ENCODE data around the gene CXCL3.

CXCL3 gene

DNA sequence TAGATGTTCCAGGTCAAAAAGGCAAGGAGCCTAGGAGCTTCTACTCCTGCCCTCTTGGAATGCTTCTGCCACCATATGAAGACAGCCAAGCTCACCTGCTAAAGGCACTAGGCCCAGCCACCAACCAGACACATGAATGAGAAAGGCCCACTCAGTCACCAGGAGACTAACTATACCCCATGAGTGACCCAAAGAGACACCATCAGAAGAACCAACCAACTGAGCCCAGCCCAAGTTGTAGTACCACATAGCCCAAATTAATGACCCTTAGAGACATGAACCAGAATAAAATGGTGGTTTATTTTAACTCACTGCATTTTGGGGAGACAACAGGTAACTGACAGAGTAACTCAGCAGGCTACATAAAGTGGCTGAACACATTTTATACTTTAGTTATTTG, 22.9 kb upstream of the CXCL3 start:
- no peak for DNase-seq (ENCODE audit: low read depth)
- TF ChIP-seq, protein P1, sequence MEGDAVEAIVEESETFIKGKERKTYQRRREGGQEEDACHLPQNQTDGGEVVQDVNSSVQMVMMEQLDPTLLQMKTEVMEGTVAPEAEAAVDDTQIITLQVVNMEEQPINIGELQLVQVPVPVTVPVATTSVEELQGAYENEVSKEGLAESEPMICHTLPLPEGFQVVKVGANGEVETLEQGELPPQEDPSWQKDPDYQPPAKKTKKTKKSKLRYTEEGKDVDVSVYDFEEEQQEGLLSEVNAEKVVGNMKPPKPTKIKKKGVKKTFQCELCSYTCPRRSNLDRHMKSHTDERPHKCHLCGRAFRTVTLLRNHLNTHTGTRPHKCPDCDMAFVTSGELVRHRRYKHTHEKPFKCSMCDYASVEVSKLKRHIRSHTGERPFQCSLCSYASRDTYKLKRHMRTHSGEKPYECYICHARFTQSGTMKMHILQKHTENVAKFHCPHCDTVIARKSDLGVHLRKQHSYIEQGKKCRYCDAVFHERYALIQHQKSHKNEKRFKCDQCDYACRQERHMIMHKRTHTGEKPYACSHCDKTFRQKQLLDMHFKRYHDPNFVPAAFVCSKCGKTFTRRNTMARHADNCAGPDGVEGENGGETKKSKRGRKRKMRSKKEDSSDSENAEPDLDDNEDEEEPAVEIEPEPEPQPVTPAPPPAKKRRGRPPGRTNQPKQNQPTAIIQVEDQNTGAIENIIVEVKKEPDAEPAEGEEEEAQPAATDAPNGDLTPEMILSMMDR (conservative IDR thresholded peaks at IDR 0.05; ENCODE audit: low read depth, low read length): no peak
- H3K4me3 ChIP-seq (ENCODE audit: low read depth, low read length): no peak overlapping the region

DNA sequence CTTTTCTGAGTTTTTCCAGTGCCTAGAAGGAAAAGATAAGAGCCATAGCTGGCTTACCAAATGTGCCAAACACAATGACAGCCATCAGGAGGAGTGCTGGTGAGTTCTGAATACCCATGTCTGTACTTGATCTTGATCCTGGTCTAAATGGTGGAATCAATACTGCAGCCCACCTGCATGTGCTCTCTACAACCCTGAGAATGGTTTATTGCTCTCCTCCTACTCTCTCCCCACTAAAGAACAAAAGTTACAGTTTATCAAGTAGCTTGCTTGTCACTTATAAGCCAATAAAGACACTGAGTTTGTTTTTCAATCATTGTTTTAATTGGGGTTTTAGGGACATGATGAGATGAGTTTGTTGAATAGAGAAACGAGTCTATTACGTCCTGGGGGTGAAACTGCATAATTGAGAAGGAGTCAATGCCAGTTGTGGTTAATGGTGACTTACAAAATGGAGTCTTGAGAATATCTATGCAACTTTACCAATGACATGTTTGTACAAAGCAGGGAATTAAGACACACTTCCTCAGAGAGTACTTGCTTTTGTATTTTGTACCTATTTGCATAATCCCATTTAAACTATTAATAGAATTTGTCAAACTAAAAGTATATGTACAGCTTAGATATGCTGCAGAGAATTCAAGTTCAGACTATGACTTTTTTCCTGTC, 20.8 kb upstream of the CXCL3 start:
- TF ChIP-seq, protein P1 (conservative IDR thresholded peaks at IDR 0.05; ENCODE audit: low read depth, low read length): no peak
- no peak for DNase-seq (ENCODE audit: low read depth)

DNA sequence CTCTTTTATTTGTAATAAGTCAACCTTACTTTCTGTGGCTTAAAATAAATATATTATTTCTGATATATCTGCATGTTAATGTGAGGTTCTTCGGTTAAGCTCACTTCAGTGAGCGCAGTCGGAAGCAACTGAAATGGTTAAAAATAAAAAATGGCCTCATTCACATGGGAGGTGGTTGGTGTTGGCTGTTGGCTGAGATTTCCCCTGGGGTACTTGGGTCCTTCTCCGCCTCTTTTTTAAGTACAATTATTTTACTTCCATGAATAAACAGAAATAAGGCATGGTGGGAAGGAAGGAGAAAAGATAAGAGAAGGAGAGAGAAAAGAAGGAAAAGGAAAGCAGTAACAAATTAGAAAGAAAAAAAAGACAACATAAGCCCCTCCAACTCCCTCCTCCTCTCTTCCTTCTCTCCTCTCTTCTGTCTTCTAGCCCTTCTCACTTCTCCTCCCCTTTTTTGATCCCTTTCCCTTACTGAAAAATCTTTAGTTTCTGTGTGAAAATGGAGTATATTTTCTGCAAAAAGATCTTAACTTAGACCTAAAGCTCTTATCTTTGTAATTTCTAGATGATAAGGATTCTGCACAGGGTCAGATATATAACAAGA, 19.7 kb upstream of the CXCL3 start:
- DNase-seq (ENCODE audit: low read depth): no peak
- H3K4me3 ChIP-seq (ENCODE audit: low read depth, low read length): no peak overlapping the region
- TF ChIP-seq, protein P1 (conservative IDR thresholded peaks at IDR 0.05; ENCODE audit: low read depth, low read length): no peak

More for the DNA sequence above, 20.8 kb upstream of the CXCL3 start:
- no peak overlapping the region for H3K4me3 ChIP-seq (ENCODE audit: low read depth, low read length)

DNA sequence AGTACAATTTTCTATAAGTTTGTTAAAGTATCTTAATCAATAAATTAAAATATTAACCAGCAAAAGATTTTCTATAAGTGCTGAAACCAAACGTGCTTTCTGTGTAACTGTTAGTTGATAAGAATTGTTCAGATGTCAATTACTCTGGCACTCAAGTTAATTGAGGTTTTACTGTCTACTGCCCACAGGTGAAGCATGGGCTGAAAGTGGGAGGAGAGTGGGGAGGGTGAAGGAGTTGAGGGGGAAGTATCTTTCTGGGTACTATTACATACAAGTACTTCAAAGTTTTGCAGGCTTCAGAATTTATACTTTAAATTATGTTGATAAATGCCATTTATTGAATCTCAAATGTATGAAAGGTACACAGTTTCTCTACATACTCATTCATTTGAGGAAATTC, 19.1 kb upstream of the CXCL3 start:
- TF ChIP-seq, protein P1 (conservative IDR thresholded peaks at IDR 0.05; ENCODE audit: low read depth, low read length): no peak
- H3K4me3 ChIP-seq (ENCODE audit: low read depth, low read length): no peak overlapping the region
- no peak for DNase-seq (ENCODE audit: low read depth)

DNA sequence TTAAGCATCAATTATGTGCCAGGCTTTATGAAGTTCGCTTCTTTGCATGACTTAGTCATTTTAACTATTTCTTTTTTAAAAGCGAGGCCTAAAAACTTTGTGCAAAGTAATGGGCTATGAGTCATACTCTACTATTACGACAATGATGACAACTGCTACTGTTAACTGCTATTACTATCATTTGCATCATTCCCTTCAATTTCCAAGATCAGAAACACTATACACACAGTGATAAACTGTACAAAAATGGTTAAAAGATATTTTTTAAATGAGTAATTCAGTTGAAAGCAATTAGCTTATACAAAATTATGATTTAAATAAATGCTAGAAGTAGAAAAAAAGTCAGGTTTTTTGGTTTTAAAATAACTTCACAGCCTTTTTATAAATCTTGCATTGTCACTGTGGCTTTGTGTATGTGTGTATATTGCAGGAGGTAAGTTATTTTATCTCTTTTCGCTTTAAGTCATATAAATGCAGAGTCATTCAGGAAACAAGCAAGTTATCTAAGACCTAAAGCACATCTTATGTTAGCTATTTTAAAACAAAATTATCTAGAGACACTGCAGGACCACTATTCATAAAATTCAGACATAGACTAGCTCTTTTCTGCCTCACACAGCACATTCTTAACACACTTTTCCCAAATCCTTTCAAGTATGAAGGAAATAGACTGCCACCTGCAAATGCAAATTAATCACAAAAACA, 18.5 kb upstream of the CXCL3 start:
- H3K4me3 ChIP-seq (ENCODE audit: low read depth, low read length): no peak overlapping the region
- TF ChIP-seq, protein P1 (conservative IDR thresholded peaks at IDR 0.05; ENCODE audit: low read depth, low read length): no peak
- DNase-seq (ENCODE audit: low read depth): peak; percentile 84

DNA sequence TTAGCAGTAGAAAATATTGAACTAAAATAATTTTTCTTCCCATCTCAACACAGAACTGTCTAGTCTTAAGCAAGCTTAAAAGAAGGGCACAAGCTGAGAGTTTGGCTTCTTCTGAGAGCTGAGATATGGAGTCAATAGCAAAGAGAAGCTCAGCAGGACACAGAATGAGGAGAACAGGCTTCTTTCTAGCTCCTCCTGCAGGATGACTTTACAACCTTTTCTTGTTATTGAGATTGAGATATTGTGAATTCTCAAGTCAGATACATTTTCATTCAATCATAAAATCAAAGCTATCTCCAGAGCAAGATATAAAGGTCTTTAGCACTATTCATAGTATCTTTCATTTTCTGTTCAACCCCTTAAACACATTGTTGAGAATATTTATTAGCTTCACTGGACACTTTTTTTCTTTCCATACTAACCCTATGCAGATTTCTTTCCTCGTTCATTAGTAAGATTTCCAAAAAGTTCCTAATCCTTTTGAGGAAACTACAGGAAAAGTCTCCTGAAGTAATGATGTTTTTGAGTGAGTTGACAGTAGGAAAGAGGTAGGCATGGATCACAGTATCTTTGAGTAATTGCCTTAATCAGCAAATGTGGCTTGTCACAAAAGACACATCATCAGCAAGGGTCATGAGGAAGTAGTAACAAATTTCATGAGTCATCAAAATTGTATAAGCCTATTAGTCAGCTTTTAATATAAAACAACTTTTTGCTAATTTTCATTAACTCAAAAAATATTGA, 17.8 kb upstream of the CXCL3 start:
- no peak overlapping the region for H3K4me3 ChIP-seq (ENCODE audit: low read depth, low read length)
- TF ChIP-seq, protein P1 (conservative IDR thresholded peaks at IDR 0.05; ENCODE audit: low read depth, low read length): peak; percentile 48
- DNase-seq (ENCODE audit: low read depth): peak; percentile 73
